ENCODE results near the gene PICALM.

PICALM gene

GRCh38 chr11:86040919-86041850, 27.7 kb downstream of the PICALM start:
- in situ Hi-C loops (cut with MboI; ENCODE audit: low pct_unique_long_range_greater_than_20kb, low sequenced_read_pairs, unreplicated experiment), result loop anchor here (10.0 kb wide), 1 partner anchor 154 kb away; no protein-coding TSS in a partner anchor
- TF ChIP-seq CTCF (IDR thresholded peaks at IDR 0.05; ENCODE audit: extremely low read depth, insufficient read depth, missing control alignments), result no peak
- no peak for DNase-seq (ENCODE audit: low spot score)

GRCh38 chr11:86039094-86039493, 29.8 kb downstream of the PICALM start:
- DNase-seq (ENCODE audit: low spot score), result no peak
- in situ Hi-C loops (cut with MboI; ENCODE audit: low pct_unique_long_range_greater_than_20kb, low sequenced_read_pairs, unreplicated experiment), result no loop called here
- no peak for TF ChIP-seq CTCF (IDR thresholded peaks at IDR 0.05; ENCODE audit: extremely low read depth, insufficient read depth, missing control alignments)

GRCh38 chr11:86037743-86038142, 31.1 kb downstream of the PICALM start:
- DNase-seq (ENCODE audit: low spot score), result no peak
- in situ Hi-C loops (cut with MboI; ENCODE audit: low pct_unique_long_range_greater_than_20kb, low sequenced_read_pairs, unreplicated experiment), result no loop called here
- no peak for TF ChIP-seq CTCF (IDR thresholded peaks at IDR 0.05; ENCODE audit: extremely low read depth, insufficient read depth, missing control alignments)

GRCh38 chr11:86035920-86036319, 33.0 kb downstream of the PICALM start:
- in situ Hi-C loops (cut with MboI; ENCODE audit: low pct_unique_long_range_greater_than_20kb, low sequenced_read_pairs, unreplicated experiment), result no loop called here
- no peak for DNase-seq (ENCODE audit: low spot score)
- TF ChIP-seq CTCF (IDR thresholded peaks at IDR 0.05; ENCODE audit: extremely low read depth, insufficient read depth, missing control alignments), result no peak

GRCh38 chr11:86035164-86035563, 33.7 kb downstream of the PICALM start:
- no peak for DNase-seq (ENCODE audit: low spot score)
- in situ Hi-C loops (cut with MboI; ENCODE audit: low pct_unique_long_range_greater_than_20kb, low sequenced_read_pairs, unreplicated experiment), result no loop called here
- TF ChIP-seq CTCF (IDR thresholded peaks at IDR 0.05; ENCODE audit: extremely low read depth, insufficient read depth, missing control alignments), result no peak

- in situ Hi-C loops (cut with MboI; ENCODE audit: low pct_unique_long_range_greater_than_20kb, low sequenced_read_pairs, unreplicated experiment), result no loop called here
- DNase-seq (ENCODE audit: low spot score), result no peak
These were observed 34.2 kb downstream of the PICALM start for GRCh38 chr11:86034710-86035109.

More at GRCh38 chr11:86034710-86035109, 34.2 kb downstream of the PICALM start:
- TF ChIP-seq CTCF (IDR thresholded peaks at IDR 0.05; ENCODE audit: extremely low read depth, insufficient read depth, missing control alignments), result no peak
